GM12878 (cell line): ENCODE data around the gene RABEP1. TPM values are rescaled to one million over a fixed set of nuclear protein-coding genes. Genes with fewer than 3 reads are reported as not detected.
A peak's percentile ranks its signal among the peaks of the same experiment; 100 is the strongest.

Experiments used
- BRCA1 ChIP-seq: IDR thresholded peaks from 2 replicates; pipeline ENCODE4 v1.6.1; 2011; ENCODE audit warnings: low read depth, low read length, improper control_type of control experiment
- E2F8 ChIP-seq: fragments of 450-650 bp; IDR thresholded peaks from 2 replicates; pipeline ENCODE4 v1.6.1; 2018; ENCODE audit warnings: mild to moderate bottlenecking, low read depth, moderate library complexity; ENCODE audit not compliant: partially characterized antibody
- EGR1 ChIP-seq, 2 experiments: IDR thresholded peaks; 1 replicate in 1 of 2; 2 replicates in 1 of 2; pipeline ENCODE4 v1.6.1; 2011 to 2012; ENCODE audit warnings: low read depth in 2 of 2, low read length in 2 of 2, borderline replicate concordance in 1 of 2, mild to moderate bottlenecking in 1 of 2, moderate library complexity in 1 of 2
- FOS ChIP-seq: IDR thresholded peaks from 3 replicates; pipeline ENCODE4 v1.6.1; 2011; ENCODE audit warnings: borderline replicate concordance; ENCODE audit not compliant: insufficient read length; ENCODE audit errors: extremely low read depth
- FOXK2 ChIP-seq: fragments of 450-650 bp; IDR thresholded peaks from 2 replicates; pipeline ENCODE4 v1.6.1; 2017; ENCODE audit warnings: mild to moderate bottlenecking, moderate library complexity
- FOXM1 ChIP-seq: IDR thresholded peaks from 2 replicates; pipeline ENCODE4 v1.6.1; 2012; ENCODE audit warnings: low read depth, mild to moderate bottlenecking, inconsistent platforms, low read length, moderate library complexity
- HDAC2 ChIP-seq: fragments of 200-600 bp; sonication (generic); IDR thresholded peaks from 2 replicates; pipeline ENCODE4 v1.6.1; 2017
- LARP7 ChIP-seq: fragments of 450-650 bp; IDR thresholded peaks from 2 replicates; pipeline ENCODE4 v1.6.1; 2017; ENCODE audit warnings: mild to moderate bottlenecking
- MEF2B ChIP-seq: fragments of 450-650 bp; IDR thresholded peaks from 2 replicates; pipeline ENCODE4 v1.6.1; 2018; ENCODE audit warnings: mild to moderate bottlenecking, moderate library complexity; ENCODE audit not compliant: partially characterized antibody, poor library complexity, severe bottlenecking
- MXI1 ChIP-seq: fragments of 150-350 bp; IDR thresholded peaks from 2 replicates; pipeline ENCODE4 v1.6.1; 2011; ENCODE audit warnings: low read depth, mild to moderate bottlenecking, inconsistent platforms, low read length, improper control_type of control experiment
- NRF1 ChIP-seq: conservative IDR thresholded peaks from 2 replicates; pipeline ENCODE4 v1.6.1; 2011; ENCODE audit warnings: mild to moderate bottlenecking, low read depth, low read length, improper control_type of control experiment
- PAX5 ChIP-seq: IDR thresholded peaks from 2 replicates; pipeline ENCODE4 v1.6.1; 2011; ENCODE audit warnings: low read depth, low read length, borderline replicate concordance
- PBX3 ChIP-seq: IDR thresholded peaks from 2 replicates; pipeline ENCODE4 v1.6.1; 2011; ENCODE audit warnings: mild to moderate bottlenecking, low read depth, low read length, moderate library complexity; ENCODE audit not compliant: insufficient replicate concordance
- PKNOX1 ChIP-seq: fragments of 450-650 bp; IDR thresholded peaks from 2 replicates; pipeline ENCODE4 v1.6.1; 2016; ENCODE audit warnings: mild to moderate bottlenecking
- POLR2A ChIP-seq: IDR thresholded peaks from 2 replicates; pipeline ENCODE4 v1.6.1; 2011; ENCODE audit warnings: low read depth, mild to moderate bottlenecking, low read length
- SIX5 ChIP-seq: IDR thresholded peaks from 2 replicates; pipeline ENCODE4 v1.6.1; 2011; ENCODE audit warnings: mild to moderate bottlenecking, low read depth, low read length, moderate library complexity; ENCODE audit not compliant: severe bottlenecking
- SMAD1 ChIP-seq: fragments of 450-650 bp; IDR thresholded peaks from 2 replicates; pipeline ENCODE4 v1.6.1; 2018; ENCODE audit warnings: mild to moderate bottlenecking, low read depth; ENCODE audit not compliant: partially characterized antibody
- SMAD5 ChIP-seq: IDR thresholded peaks from 2 replicates; pipeline ENCODE4 v1.6.1; 2016; ENCODE audit warnings: antibody characterized with exemption, low read depth
- SREBF1 ChIP-seq: IDR thresholded peaks from 2 replicates; pipeline ENCODE4 v1.6.1; 2012; ENCODE audit warnings: mild to moderate bottlenecking, low read length
- SUPT20H ChIP-seq: IDR thresholded peaks from 2 replicates; pipeline ENCODE4 v1.6.1; 2011; ENCODE audit warnings: low read depth, mild to moderate bottlenecking, low read length, moderate library complexity, borderline replicate concordance; ENCODE audit not compliant: control insufficient read depth
- SUZ12 ChIP-seq: fragments of 200-600 bp; sonication (generic); IDR thresholded peaks from one replicate; pipeline ENCODE4 v1.6.1; 2018; ENCODE audit warnings: antibody characterized with exemption, mild to moderate bottlenecking; ENCODE audit not compliant: unreplicated experiment
- TAF1 ChIP-seq: IDR thresholded peaks from 2 replicates; pipeline ENCODE4 v1.6.1; 2011; ENCODE audit warnings: mild to moderate bottlenecking, low read depth, low read length, borderline replicate concordance
- TCF12 ChIP-seq: IDR thresholded peaks from 2 replicates; pipeline ENCODE4 v1.6.1; 2011; ENCODE audit warnings: low read depth, mild to moderate bottlenecking, low read length
- YBX1 ChIP-seq: fragments of 450-650 bp; IDR thresholded peaks from 2 replicates; pipeline ENCODE4 v1.6.1; 2016; ENCODE audit warnings: antibody characterized with exemption
- ZSCAN29 ChIP-seq: fragments of 450-650 bp; IDR thresholded peaks from 2 replicates; pipeline ENCODE4 v1.6.1; 2017; ENCODE audit warnings: mild to moderate bottlenecking, moderate library complexity
- polyA plus RNA-seq, 11 experiments: library from polyadenylated mRNA; depleted of rRNA in 4 of 11; unstranded in 6 of 11; stranded (reverse) in 5 of 11; fragments of >200 nt; fragmentation: Nextera tagmentation in 4 of 11; fragmentation: Illumina TruSeq in 1 of 11; extraction: Ambion mirVana in 4 of 11; extraction: Trizol in 1 of 11; gene quantifications; 1 replicate in 1 of 11; 2 replicates in 10 of 11; pipeline versions ENCODE4 v1.2.1 to v1.2.3, GENCODE V29; 2011 to 2016; ENCODE audit warnings: inconsistent platforms in 2 of 11, missing spikeins in 2 of 11, low read depth in 1 of 11
- total RNA-seq, 4 experiments: library from RNA; depleted of rRNA in 3 of 4; stranded (reverse); fragments of >200 nt in 3 of 4; fragmentation: Illumina TruSeq in 1 of 4; extraction: Trizol in 1 of 4; gene quantifications; 2 replicates each; pipeline versions ENCODE4 v1.2.1 to v1.2.3, GENCODE V29; 2013 to 2021
- TF ChIP-seq, protein P1 (sequence below): fragments of 450-650 bp; IDR thresholded peaks from 2 replicates; pipeline ENCODE4 v1.6.1; 2017; ENCODE audit warnings: antibody characterized with exemption, mild to moderate bottlenecking, moderate library complexity

Gene RABEP1
- total and polyA plus RNA-seq, 10 of the 15 experiments (the other 5 are each of a cell fraction or from before 2014, with no cell fraction given), result 13.4 to 71.4 (median 59.8) TPM

DNA sequence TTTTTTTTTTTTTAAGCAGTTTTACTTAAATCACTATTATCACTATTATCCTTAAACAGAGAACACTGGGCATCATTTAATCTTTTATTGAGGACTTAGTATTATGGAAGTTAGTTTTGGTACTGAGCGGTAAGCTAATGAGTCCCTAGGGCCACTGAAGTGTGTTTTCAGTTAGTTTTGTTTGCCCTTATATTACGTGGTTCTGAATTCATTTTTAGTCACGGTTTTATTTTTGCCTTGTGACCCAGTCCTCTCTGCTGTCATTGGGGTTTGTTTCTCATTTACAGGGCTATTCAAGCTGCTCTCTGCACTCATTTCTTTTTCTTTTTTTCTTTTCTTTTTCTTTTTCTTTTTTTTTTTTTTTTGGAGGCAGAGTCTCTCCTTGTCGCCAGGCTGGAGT lies 17.3 kb downstream of the RABEP1 start (continued):
- TF ChIP-seq SUZ12, result no peak
- no peak for TF ChIP-seq SMAD1
- no peak for TF ChIP-seq SREBF1
- peak; percentile 95 for TF ChIP-seq MEF2B
- TF ChIP-seq TAF1, result no peak
- no peak for TF ChIP-seq TCF12
- TF ChIP-seq SMAD5, result no peak
- TF ChIP-seq PBX3, result no peak
- TF ChIP-seq ZSCAN29, result no peak
- no peak for TF ChIP-seq LARP7
- no peak for TF ChIP-seq SIX5
- TF ChIP-seq BRCA1, result no peak
- 0 out of 2 replicates have a peak, but pooled peaks have one; percentile 31 for TF ChIP-seq PKNOX1
- TF ChIP-seq PAX5, result 0 out of 2 replicates have a peak, but pooled peaks have one; percentile 37
- TF ChIP-seq POLR2A, result no peak
- no peak for TF ChIP-seq FOXK2
- TF ChIP-seq EGR1 (IDR thresholded peaks at IDR 0.05; ENCODE audit: borderline replicate concordance in 1 of 2, low read depth in 2 of 2, low read length in 2 of 2), result no peak
- TF ChIP-seq FOXM1, result no peak
- no peak for TF ChIP-seq MXI1
- TF ChIP-seq, protein P1, sequence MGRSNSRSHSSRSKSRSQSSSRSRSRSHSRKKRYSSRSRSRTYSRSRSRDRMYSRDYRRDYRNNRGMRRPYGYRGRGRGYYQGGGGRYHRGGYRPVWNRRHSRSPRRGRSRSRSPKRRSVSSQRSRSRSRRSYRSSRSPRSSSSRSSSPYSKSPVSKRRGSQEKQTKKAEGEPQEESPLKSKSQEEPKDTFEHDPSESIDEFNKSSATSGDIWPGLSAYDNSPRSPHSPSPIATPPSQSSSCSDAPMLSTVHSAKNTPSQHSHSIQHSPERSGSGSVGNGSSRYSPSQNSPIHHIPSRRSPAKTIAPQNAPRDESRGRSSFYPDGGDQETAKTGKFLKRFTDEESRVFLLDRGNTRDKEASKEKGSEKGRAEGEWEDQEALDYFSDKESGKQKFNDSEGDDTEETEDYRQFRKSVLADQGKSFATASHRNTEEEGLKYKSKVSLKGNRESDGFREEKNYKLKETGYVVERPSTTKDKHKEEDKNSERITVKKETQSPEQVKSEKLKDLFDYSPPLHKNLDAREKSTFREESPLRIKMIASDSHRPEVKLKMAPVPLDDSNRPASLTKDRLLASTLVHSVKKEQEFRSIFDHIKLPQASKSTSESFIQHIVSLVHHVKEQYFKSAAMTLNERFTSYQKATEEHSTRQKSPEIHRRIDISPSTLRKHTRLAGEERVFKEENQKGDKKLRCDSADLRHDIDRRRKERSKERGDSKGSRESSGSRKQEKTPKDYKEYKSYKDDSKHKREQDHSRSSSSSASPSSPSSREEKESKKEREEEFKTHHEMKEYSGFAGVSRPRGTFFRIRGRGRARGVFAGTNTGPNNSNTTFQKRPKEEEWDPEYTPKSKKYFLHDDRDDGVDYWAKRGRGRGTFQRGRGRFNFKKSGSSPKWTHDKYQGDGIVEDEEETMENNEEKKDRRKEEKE, result no peak
- no peak for TF ChIP-seq YBX1
- no peak for TF ChIP-seq E2F8
- TF ChIP-seq SUPT20H, result no peak
- no peak for TF ChIP-seq FOS
- no peak for TF ChIP-seq HDAC2
- no peak for TF ChIP-seq NRF1
